Heart left ventricle (tissue), 16 donors: ENCODE measurements around the gene TRABD2A. TPM values are rescaled to one million over a fixed set of nuclear protein-coding genes. Genes with fewer than 3 reads are reported as not detected.
A peak's percentile ranks its signal among the peaks of the same experiment; 100 is the strongest.

ENCODE experiments used
- ATAC-seq, 4 donors: fragments of 200-7000 bp; cut with Tn5 transposase; one replicate each; pipeline ENCODE4 v1.9.1; 2020 to 2022; ENCODE audit warnings: moderate library complexity in 4 of 4, mild to moderate bottlenecking in 3 of 4, moderate number of reproducible peaks in 1 of 4
- DNase-seq, 5 donors: peaks; one replicate each; pipeline ENCODE4 v3.0.0-alpha.2; 2020
- H3K27ac ChIP-seq, 12 donors: fragments of 200-600 bp; sonication (generic) in 4 of 12; one replicate each; pipeline versions ENCODE4 v1.5.0 to v1.8.0; 2016 to 2022; ENCODE audit warnings: mild to moderate bottlenecking in 2 of 12
- H3K27me3 ChIP-seq, 9 donors: fragments of 200-600 bp; sonication (generic) in 2 of 9; one replicate each; pipeline versions ENCODE4 v1.5.1 to v1.8.0; 2016 to 2022; ENCODE audit warnings: mild to moderate bottlenecking in 3 of 9
- H3K36me3 ChIP-seq, 9 donors: fragments of 200-600 bp; sonication (generic) in 2 of 9; one replicate each; pipeline versions ENCODE4 v1.5.0 to v1.8.0; 2018 to 2022; ENCODE audit warnings: mild to moderate bottlenecking in 2 of 9
- H3K4me1 ChIP-seq, 12 donors: fragments of 200-600 bp; sonication (generic) in 4 of 12; one replicate each; pipeline versions ENCODE4 v1.5.0 to v1.8.0; 2016 to 2022; ENCODE audit warnings: mild to moderate bottlenecking in 3 of 12
- H3K4me3 ChIP-seq, 12 donors: fragments of 200-600 bp; sonication (generic) in 4 of 12; one replicate each; pipeline versions ENCODE4 v1.5.0 to v1.8.0; 2017 to 2022; ENCODE audit warnings: mild to moderate bottlenecking in 9 of 12, moderate library complexity in 4 of 12
- H3K9me3 ChIP-seq, 12 donors: fragments of 200-600 bp; sonication (generic) in 4 of 12; one replicate each; pipeline versions ENCODE4 v1.5.0 to v1.8.0; 2016 to 2022; ENCODE audit warnings: mild to moderate bottlenecking in 1 of 12
- CTCF ChIP-seq, 12 donors: fragments of 200-600 bp; sonication (generic) in 4 of 12; IDR thresholded peaks; one replicate each; pipeline versions ENCODE4 v1.5.0 to v1.8.0; 2018 to 2022; ENCODE audit warnings: antibody characterized with exemption in 12 of 12, mild to moderate bottlenecking in 5 of 12
- POLR2A ChIP-seq, 2 donors: fragments of 450-650 bp; IDR thresholded peaks; one replicate each; pipeline ENCODE4 v1.6.1; 2017; ENCODE audit warnings: antibody characterized with exemption in 2 of 2, mild to moderate bottlenecking in 2 of 2, moderate library complexity in 2 of 2
- WGBS, 4 donors: extraction: QIAGEN DNeasy Blood & Tissue Kit in 2 of 4; methylation state at CpG; one replicate each; pipeline versions ENCODE4 v1.1.5 to v1.1.7; 2013 to 2018; 5-methylcytosine and 5-hydroxymethylcytosine counted together
- intact Hi-C, 10 donors: fragments of 100-400 bp; cut with DNase I; formaldehyde crosslinking; loops; one replicate each; pipeline versions ENCODE4 v1.11.1 to v1.14.2; 2022
- polyA plus RNA-seq, 2 donors: library from polyadenylated mRNA; stranded (reverse); fragments of 200-250 nt; gene quantifications; one replicate each; pipeline ENCODE4 v1.2.3, GENCODE V29; 2013
- total RNA-seq, 9 donors: library from RNA; depleted of rRNA in 2 of 9; stranded (reverse); fragments of >200 nt in 2 of 9; fragmentation: NEBNext Ultra II Directional in 3 of 9; extraction: Animal tissue kit (Norgen Biotek cat#: 25700) in 3 of 9; gene quantifications; one replicate each; pipeline versions ENCODE4 v1.1.0 to v1.2.4, GENCODE V29; 2016 to 2023
- donor health status: ischemic (EF 13 %, LVEDD 7.1; RV severe dilation, severe dysfunction).
- donor health status: healthy with polysubstance abuse.
- donor health status: DM: no; HTN: yes; CAD: no.
- donor health status: DM: no; HTN: no; CAD: no.
- donor health status: ischemic (EF 25% LVEDD 6.9; RV normal size, moderate dysfunction).
- donor health status: ischemic (EF 25% LVEDD 5.7; RV mildly dilated, moderate dysfunction).
- donor health status: healthy.
- donor health status: DM: yes; HTN: yes; CAD: no.
- donor health status: ischemic (EF 35%, LVEDD 5.7; RV mildly dilated, moderate dysfunction).
- donor health status: nonischemic (EF 11% LVEDD 7.7; RV severe dilation, severe dysfunction).
- donor health status: DM: yes; HTN: yes; CAD: no.
- donor health status: PGD.
- donor health status: ischemic (EF 29% LVEDD 5.4; RV normal size, mild dysfunction).
- donor health status: nonischemic (EF 23%, LVEDD 6.1; RV moderate dilation, normal function).

The TRABD2A gene
- total and polyA plus RNA-seq, 11 donors, result 0.42 to 3.9 (median 0.97) TPM; not detected in 1

GRCh38 chr2:84888401-84889276 is 7.8 kb upstream of the TRABD2A start:
- no peak for TF ChIP-seq POLR2A (IDR thresholded peaks at IDR 0.05)
- Histone ChIP-seq H3K27ac (peak overlapping the region in 8 of 12 donors; percentile 11 to 87 (median 27)), H3K4me3 (peak overlapping the region in 7 of 12 donors; percentile 3 to 29 (median 10)), H3K36me3 (no peaks in the 10 kb centered on the region), H3K9me3 (no peaks in the 10 kb centered on the region), H3K4me1 (peaks cover 0 to 33% (median 0%) of the 10 kb centered on the region in 12 donors), H3K27me3 (peaks cover 0 to 4% (median 0%) of the 10 kb centered on the region in 9 donors)
- ATAC-seq (peak; percentile 61 to 87 (median 80)), DNase-seq (peak in 1 of 5 donors; percentile 27)
- intact Hi-C loops, result no loop called here
- 50 to 60% (median 54%) methylated on average over 6 of the region's 6 CpGs for WGBS, 4 donors

- TF ChIP-seq POLR2A (IDR thresholded peaks at IDR 0.05) (no peak), CTCF (IDR thresholded peaks at IDR 0.05) (no peak)
- H3K4me1 ChIP-seq, result peaks cover 0 to 39% (median 3%) of the 10 kb centered on the region in 12 donors
- H3K36me3 ChIP-seq, result no peaks in the 10 kb centered on the region
- no peaks in the 10 kb centered on the region for H3K9me3 ChIP-seq
- peaks cover 0 to 4% (median 0%) of the 10 kb centered on the region in 9 donors for H3K27me3 ChIP-seq
- 93 to 96% (median 95%) methylated on average over 6 of the region's 6 CpGs for WGBS, 4 donors
- intact Hi-C loops, result no loop called here
- no peak overlapping the region for H3K27ac ChIP-seq
- no peak for DNase-seq
- ATAC-seq, result no peak
- H3K4me3 ChIP-seq, result no peak overlapping the region
Observed at GRCh38 chr2:84886791-84887190, 5.9 kb upstream of the TRABD2A start.

- Histone ChIP-seq H3K27me3 (peaks cover 0 to 17% (median 13%) of the 10 kb centered on the region in 9 donors), H3K4me1 (peaks cover 8 to 44% (median 16%) of the 10 kb centered on the region in 12 donors), H3K36me3 (no peaks in the 10 kb centered on the region), H3K4me3 (no peak overlapping the region), H3K27ac (no peak overlapping the region), H3K9me3 (no peaks in the 10 kb centered on the region)
- intact Hi-C loops, result no loop called here
- no peak for DNase-seq
- ATAC-seq, result no peak
- TF ChIP-seq POLR2A (IDR thresholded peaks at IDR 0.05) (no peak), CTCF (IDR thresholded peaks at IDR 0.05) (no peak)
- WGBS, 4 donors, result 93 to 100% (median 95%) methylated on average over 1 to 2 of the region's 2 CpGs
Observed at GRCh38 chr2:84885111-84885510, 4.2 kb upstream of the TRABD2A start.

- H3K36me3 ChIP-seq, result no peaks in the 10 kb centered on the region
- TF ChIP-seq POLR2A (IDR thresholded peaks at IDR 0.05) (no peak), CTCF (IDR thresholded peaks at IDR 0.05) (no peak)
- H3K27me3 ChIP-seq, result peaks cover 0 to 22% (median 15%) of the 10 kb centered on the region in 9 donors
- no peak overlapping the region for H3K4me3 ChIP-seq
- no peak overlapping the region for H3K27ac ChIP-seq
- intact Hi-C loops, result loop anchor here in 7 of 10 donors (5.0 kb wide), 3 partner anchors 43 to 392 kb away; no protein-coding TSS in a partner anchor
- no peak for ATAC-seq
- no peak for DNase-seq
- no peaks in the 10 kb centered on the region for H3K9me3 ChIP-seq
- H3K4me1 ChIP-seq, result peaks cover 9 to 45% (median 20%) of the 10 kb centered on the region in 12 donors
Observed at GRCh38 chr2:84884449-84884848, 3.6 kb upstream of the TRABD2A start.
